Stimulated activated CD4-positive, alpha-beta T cell treated with anti-CD3 and anti-CD28 coated beads, Interleukin-12 subunit alpha, Interleukin-12 subunit beta, amount 100 ng/mL, for 24 hours (primary cell): ENCODE measurements around the gene SCAMP2.

ENCODE experiments used
- DNase-seq, 2 experiments: peaks; one replicate each; pipeline ENCODE4 v3.0.0-alpha.2; 2020; ENCODE audit warnings: low read depth in 2 of 2

The SCAMP2 gene

DNA sequence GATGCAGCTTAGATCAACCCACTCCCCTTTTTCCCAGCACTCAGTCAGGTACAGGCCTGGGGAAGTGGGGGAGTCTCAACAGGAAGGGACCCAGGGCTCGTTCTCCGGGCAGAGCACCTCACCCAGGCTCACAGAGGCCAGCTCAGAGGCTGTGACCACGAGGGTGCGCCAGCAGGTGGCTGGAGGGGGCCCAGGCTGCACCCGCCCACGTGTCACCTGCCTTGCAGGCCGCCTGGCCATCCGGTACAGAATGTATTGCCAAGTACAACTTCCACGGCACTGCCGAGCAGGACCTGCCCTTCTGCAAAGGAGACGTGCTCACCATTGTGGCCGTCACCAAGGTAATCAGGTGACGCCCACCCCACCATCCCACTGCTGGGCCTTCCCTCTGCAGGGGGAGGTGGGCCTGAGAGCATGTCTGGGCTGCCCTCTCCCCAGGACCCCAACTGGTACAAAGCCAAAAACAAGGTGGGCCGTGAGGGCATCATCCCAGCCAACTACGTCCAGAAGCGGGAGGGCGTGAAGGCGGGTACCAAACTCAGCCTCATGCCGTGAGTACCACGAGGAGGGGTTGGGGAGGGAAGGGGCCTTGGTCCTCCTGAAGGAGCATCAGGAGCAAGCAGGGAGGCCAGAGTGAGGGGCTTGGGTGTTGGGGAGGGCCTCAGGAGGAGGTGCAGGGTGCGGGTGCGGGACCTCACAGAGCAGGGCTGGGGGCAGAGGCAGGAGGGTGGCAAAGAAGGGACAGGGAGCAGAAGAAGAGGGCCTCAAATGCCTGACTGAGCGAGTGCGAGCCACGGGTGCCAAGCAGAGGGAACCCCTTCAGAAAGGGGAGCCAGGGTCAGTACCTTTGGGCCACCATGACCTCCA is 74.5 kb downstream of the SCAMP2 start:
- no peak for DNase-seq

DNA sequence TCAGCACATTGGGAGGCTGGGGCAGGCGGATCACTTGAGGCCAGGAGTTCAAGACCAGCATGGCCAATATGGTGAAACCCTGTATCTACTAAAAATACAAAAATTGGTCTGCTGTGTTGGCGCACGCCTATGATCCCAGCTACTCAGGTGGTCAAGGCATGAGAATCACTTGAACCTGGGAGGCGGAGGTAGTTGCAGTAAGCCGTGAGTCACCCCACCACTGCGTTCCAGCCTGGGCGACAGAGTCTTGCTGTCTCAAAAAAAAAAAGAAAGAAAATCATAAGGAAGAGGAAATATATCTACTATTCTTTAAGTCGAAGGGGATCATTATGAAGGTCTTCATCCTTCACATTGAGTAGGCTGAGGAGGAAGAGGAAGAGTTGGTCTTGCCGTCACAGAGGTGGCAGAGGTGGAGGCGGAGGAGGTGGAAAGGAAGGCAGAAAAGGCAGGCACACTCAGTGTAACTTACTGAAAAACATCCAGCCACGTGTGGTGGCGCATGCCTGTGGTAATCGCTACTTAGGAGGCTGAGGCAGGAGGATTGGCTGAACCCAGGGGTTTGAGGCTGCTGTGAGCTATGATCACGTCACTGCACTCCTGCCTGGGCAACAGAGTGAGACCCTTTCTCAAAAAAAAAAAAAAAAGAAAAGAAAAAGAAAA is 77.1 kb downstream of the SCAMP2 start:
- no peak for DNase-seq

DNA sequence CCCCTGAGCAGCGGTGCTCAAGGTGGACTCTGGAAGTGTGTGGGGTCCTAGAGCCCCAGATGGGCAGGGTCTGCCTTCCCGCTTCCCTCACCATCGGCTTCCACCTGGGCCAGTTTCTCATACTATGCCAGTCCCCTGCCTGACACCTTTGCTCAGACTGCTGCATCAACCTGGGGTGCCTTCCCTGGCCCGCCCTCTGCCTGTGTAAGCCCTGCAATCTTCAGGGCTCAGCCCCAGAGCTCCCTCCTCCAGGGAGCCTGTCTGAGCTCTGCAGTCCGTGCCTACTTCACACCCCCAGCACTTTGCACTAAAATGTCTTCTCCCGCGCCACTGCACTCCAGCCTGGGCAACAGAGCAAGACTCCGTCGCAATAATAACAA is 78.2 kb downstream of the SCAMP2 start:
- no peak for DNase-seq

DNA sequence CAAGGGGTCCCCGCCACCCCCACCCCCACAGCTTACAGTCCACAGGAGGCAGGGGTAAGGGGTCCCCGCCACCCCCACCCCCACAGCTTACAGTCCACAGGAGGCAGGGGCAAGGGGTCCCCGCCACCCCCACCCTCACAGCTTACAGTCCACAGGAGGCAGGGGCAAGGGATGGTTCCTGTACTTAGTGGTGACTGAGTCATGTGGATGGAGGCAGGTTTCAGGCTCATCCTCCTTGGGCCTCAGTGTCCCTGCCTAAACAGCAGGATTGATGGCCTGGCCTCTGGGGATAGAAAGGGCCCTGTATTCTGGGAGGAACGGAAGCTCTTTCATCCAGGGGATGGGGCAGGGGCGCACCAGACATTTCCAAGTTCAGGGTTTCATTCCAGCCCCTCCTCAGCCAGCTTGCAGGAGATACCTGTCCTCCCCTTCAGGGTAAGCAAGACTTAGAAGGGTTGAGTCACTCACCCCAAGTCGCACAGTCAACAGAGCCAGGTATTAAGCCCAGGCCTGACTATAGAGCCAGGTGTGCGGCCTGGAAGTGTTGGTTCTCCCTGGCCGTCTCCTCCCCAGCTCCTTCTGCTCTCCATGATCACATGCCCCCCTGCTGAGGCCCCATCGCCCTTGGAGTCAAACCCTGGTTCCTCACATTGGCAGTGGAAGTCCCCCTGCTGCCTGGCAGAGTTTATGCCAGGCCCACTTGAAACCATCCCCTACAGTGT is 78.8 kb downstream of the SCAMP2 start:
- DNase-seq = no peak
